ENCODE results near the gene HMBS.
"Not testable (repeated sequence)": the region's sequence is repeated elsewhere in the genome, so short reads cannot be mapped to it uniquely, and the experiment has no call there.

Gene HMBS

DNA sequence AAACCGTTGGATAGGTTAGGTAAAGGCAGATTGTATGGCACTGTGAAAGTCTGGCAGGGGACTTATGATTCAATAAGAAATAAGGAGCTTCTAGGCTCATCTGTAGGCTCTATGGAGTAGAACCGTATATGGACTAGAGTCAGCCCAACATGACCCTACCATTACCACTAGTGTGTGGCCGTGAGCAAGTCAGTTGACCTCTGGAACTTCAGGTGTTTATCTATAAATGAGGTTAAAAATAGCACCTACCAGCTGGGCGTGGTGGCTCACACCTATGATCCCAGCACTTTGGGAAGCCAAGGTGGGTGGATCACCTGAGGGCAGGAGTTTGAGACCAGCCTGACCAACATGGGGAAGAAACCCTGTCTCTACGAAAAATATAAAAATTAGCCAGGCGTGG is 41.1 kb downstream of the HMBS start:
- H3K4me1 ChIP-seq (ENCODE audit: insufficient read depth, insufficient read length): no peaks in the 10 kb centered on the region
- no peak overlapping the region for H3K4me3 ChIP-seq (ENCODE audit: insufficient read length, low read depth)
- DNase-seq (ENCODE audit: low read depth, low spot score): no peak
- no peaks in the 10 kb centered on the region for H3K9me3 ChIP-seq (ENCODE audit: insufficient read depth, low read length)
- no peak overlapping the region for H3K9ac ChIP-seq (ENCODE audit: insufficient read length, low read depth)
- H3K36me3 ChIP-seq (ENCODE audit: insufficient read depth, insufficient read length, low read length): peaks cover 45% of the 10 kb centered on the region
- H3K27me3 ChIP-seq (ENCODE audit: insufficient read depth, insufficient read length): no peaks in the 10 kb centered on the region
- TF ChIP-seq ZNF274 (IDR thresholded peaks at IDR 0.05; ENCODE audit: low read depth, low read length) (no peak), SUZ12 (IDR thresholded peaks at IDR 0.05; ENCODE audit: extremely low read depth, insufficient read depth, insufficient read length) (no peak), YY1 (IDR thresholded peaks at IDR 0.05; ENCODE audit: insufficient read depth, insufficient read length) (no peak)

DNA sequence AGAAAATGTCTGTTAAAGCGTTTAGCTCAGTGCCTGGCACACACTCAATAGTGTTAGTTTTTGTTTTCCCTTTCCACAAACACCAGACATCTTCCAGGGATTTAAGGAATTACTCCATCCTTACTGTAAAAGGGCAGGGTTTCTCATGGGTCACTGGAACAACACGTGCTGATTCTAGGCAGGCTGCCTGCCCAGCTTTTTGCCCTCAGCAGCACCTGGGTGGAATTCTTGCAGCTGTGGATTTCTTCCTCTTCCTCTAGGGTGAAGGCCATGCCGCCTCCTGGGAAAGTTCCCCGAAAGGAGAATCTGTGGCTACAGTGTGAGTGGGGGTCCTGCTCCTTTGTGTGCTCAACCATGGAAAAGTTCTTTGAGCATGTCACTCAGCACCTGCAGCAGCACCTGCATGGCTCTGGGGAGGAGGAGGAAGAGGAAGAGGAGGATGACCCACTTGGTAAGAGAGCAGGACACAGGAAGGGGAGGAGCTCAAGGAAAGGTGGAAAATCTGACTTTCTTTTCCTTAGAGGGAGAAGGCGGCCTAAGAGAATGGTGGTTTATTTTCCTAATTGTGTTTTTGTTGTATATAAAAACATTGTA is 42.1 kb downstream of the HMBS start:
- DNase-seq (ENCODE audit: low read depth, low spot score): no peak
- Histone ChIP-seq H3K4me3 (ENCODE audit: insufficient read length, low read depth) (no peak overlapping the region), H3K9ac (ENCODE audit: insufficient read length, low read depth) (no peak overlapping the region), H3K4me1 (ENCODE audit: insufficient read depth, insufficient read length) (no peaks in the 10 kb centered on the region), H3K9me3 (ENCODE audit: insufficient read depth, low read length) (no peaks in the 10 kb centered on the region), H3K36me3 (ENCODE audit: insufficient read depth, insufficient read length, low read length) (peaks cover 55% of the 10 kb centered on the region), H3K27me3 (ENCODE audit: insufficient read depth, insufficient read length) (no peaks in the 10 kb centered on the region)
- TF ChIP-seq SUZ12 (IDR thresholded peaks at IDR 0.05; ENCODE audit: extremely low read depth, insufficient read depth, insufficient read length) (no peak), ZNF274 (IDR thresholded peaks at IDR 0.05; ENCODE audit: low read depth, low read length) (no peak), YY1 (IDR thresholded peaks at IDR 0.05; ENCODE audit: insufficient read depth, insufficient read length) (no peak)

DNA sequence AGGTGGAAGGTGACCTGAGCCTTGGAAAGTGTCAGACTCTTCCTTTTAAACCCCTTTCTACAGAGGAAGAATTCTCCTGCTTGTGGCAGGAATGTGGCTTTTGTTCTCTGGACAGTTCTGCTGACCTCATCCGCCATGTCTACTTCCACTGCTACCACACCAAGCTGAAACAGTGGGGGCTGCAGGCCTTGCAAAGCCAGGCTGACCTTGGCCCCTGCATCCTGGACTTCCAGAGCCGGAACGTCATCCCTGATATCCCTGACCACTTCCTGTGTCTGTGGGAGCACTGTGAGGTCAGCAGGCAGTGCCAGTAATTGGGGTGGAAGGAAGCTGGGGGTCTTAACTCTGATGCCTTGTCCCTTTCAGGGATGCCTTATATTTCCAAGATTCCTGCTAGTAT is 46.0 kb downstream of the HMBS start:
- Histone ChIP-seq H3K36me3 (ENCODE audit: insufficient read depth, insufficient read length, low read length) (peaks cover 67% of the 10 kb centered on the region), H3K4me1 (ENCODE audit: insufficient read depth, insufficient read length) (no peaks in the 10 kb centered on the region), H3K9me3 (ENCODE audit: insufficient read depth, low read length) (no peaks in the 10 kb centered on the region)

DNA sequence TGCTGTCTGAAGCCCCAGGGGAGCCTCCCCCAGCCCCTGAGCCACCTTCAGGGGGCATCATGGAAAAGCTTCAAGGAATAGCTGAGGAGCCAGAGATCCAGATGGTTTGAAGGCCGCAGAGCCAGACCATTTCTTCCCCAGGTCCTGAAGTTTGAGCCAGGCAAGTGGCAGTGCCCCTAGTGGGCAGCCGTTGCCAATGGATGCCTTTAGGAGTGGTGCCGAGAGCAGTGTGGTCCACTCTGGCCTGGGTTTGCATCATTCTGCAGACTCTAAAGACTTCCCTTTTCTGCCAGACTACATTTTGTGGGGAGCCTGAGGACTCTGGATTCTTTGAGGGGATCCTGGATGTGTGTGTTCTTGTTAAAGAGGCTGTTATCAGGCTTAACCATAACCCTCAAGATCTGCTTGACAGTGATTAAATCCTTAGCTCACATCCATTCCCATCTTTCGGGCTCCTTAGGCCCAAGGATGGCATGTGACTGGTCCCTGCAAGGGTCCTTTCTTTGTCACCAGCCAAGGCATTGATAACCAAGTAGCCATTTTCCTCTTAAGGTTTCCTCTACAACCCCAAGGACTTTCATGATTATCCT is 49.8 kb downstream of the HMBS start:
- no peak overlapping the region for H3K9ac ChIP-seq (ENCODE audit: insufficient read length, low read depth)
- no peak overlapping the region for H3K4me3 ChIP-seq (ENCODE audit: insufficient read length, low read depth)
- peaks cover 52% of the 10 kb centered on the region for H3K36me3 ChIP-seq (ENCODE audit: insufficient read depth, insufficient read length, low read length)
- H3K27me3 ChIP-seq (ENCODE audit: insufficient read depth, insufficient read length): no peaks in the 10 kb centered on the region
- no peak for TF ChIP-seq ZNF274 (IDR thresholded peaks at IDR 0.05; ENCODE audit: low read depth, low read length)
- TF ChIP-seq YY1 (IDR thresholded peaks at IDR 0.05; ENCODE audit: insufficient read depth, insufficient read length): no peak
- no peak for TF ChIP-seq SUZ12 (IDR thresholded peaks at IDR 0.05; ENCODE audit: extremely low read depth, insufficient read depth, insufficient read length)
- H3K4me1 ChIP-seq (ENCODE audit: insufficient read depth, insufficient read length): no peaks in the 10 kb centered on the region
- DNase-seq (ENCODE audit: low read depth, low spot score): no peak
- no peaks in the 10 kb centered on the region for H3K9me3 ChIP-seq (ENCODE audit: insufficient read depth, low read length)

More for the DNA sequence above, 46.0 kb downstream of the HMBS start:
- Histone ChIP-seq H3K27me3 (ENCODE audit: insufficient read depth, insufficient read length) (no peaks in the 10 kb centered on the region), H3K9ac (ENCODE audit: insufficient read length, low read depth) (no peak overlapping the region), H3K4me3 (ENCODE audit: insufficient read length, low read depth) (no peak overlapping the region)
- DNase-seq (ENCODE audit: low read depth, low spot score): no peak
- no peak for TF ChIP-seq YY1 (IDR thresholded peaks at IDR 0.05; ENCODE audit: insufficient read depth, insufficient read length)
- TF ChIP-seq ZNF274 (IDR thresholded peaks at IDR 0.05; ENCODE audit: low read depth, low read length): no peak

DNA sequence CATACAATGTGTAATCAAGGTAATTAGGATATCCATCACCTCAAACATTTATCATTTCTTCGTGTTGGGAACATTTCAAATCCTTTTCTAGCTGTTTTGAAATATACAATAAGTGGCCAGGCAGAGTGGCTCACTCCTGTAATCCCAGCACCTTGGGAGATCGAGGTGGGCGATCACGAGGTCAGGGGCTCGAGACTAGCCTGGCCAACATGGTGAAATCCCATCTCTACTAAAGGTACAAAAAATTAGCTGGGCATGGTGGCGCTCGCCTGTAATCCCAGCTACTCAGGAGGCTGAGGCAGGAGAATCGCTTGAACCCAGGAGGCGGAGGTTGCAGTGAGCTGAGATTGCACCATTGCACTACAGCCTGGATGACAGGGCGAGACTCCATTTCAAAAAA is 54.6 kb downstream of the HMBS start:
- H3K27me3 ChIP-seq (ENCODE audit: insufficient read depth, insufficient read length); DNase-seq (ENCODE audit: low read depth, low spot score); H3K4me1 ChIP-seq (ENCODE audit: insufficient read depth, insufficient read length): not testable (repeated sequence)

More for the DNA sequence above, 54.6 kb downstream of the HMBS start:
- not testable (repeated sequence) for H3K4me3 ChIP-seq (ENCODE audit: insufficient read length, low read depth); H3K9me3 ChIP-seq (ENCODE audit: insufficient read depth, low read length); H3K9ac ChIP-seq (ENCODE audit: insufficient read length, low read depth)
- H3K36me3 ChIP-seq (ENCODE audit: insufficient read depth, insufficient read length, low read length): peaks cover 10% of the 10 kb centered on the region
